Upper lobe of left lung (tissue), 6 donors: Measurements from ENCODE around the gene SLC43A3. TPM values are rescaled to one million over a fixed set of nuclear protein-coding genes. Genes with fewer than 3 reads are reported as not detected.

ENCODE experiments used
- ATAC-seq, 2 donors: fragments of 200-7000 bp; cut with Tn5 transposase; one replicate each; pipeline ENCODE4 v1.9.1; 2022; ENCODE audit warnings: mild to moderate bottlenecking in 2 of 2, moderate library complexity in 2 of 2; ENCODE audit not compliant: low FRiP score in 2 of 2
- DNase-seq, 2 donors: peaks; one replicate each; pipeline ENCODE4 v3.0.0-alpha.2; 2019 to 2020
- H3K27ac ChIP-seq, 4 donors: fragments of 200-600 bp; sonication (generic); one replicate each; pipeline ENCODE4 v1.5.1; 2016 to 2019
- H3K27me3 ChIP-seq, 4 donors: fragments of 200-600 bp; sonication (generic); one replicate each; pipeline ENCODE4 v1.5.1; 2017 to 2019
- H3K36me3 ChIP-seq, 4 donors: fragments of 200-600 bp; sonication (generic); one replicate each; pipeline ENCODE4 v1.5.1; 2016 to 2019
- H3K4me1 ChIP-seq, 4 donors: fragments of 200-600 bp; sonication (generic); one replicate each; pipeline ENCODE4 v1.5.1; 2018 to 2019
- H3K4me3 ChIP-seq, 4 donors: fragments of 200-600 bp; sonication (generic); one replicate each; pipeline ENCODE4 v1.5.1; 2017 to 2019; ENCODE audit warnings: mild to moderate bottlenecking in 2 of 4, moderate library complexity in 1 of 4
- H3K9me3 ChIP-seq, 4 donors: fragments of 200-600 bp; sonication (generic); one replicate each; pipeline ENCODE4 v1.5.1; 2018 to 2019
- EP300 ChIP-seq, 4 donors: sonication (generic); formaldehyde crosslinking; IDR thresholded peaks; one replicate each; pipeline ENCODE4 v1.5.1; 2017; ENCODE audit warnings: antibody characterized with exemption in 4 of 4, control low read depth in 2 of 4
- POLR2A ChIP-seq, 4 donors: fragments of 450-650 bp; IDR thresholded peaks; one replicate each; pipeline ENCODE4 v1.5.1; 2016 to 2017; ENCODE audit warnings: antibody characterized with exemption in 4 of 4, mild to moderate bottlenecking in 2 of 4
- POLR2AphosphoS5 ChIP-seq, 2 donors: sonication (generic); formaldehyde crosslinking; IDR thresholded peaks; one replicate each; pipeline ENCODE4 v1.5.1; 2017; ENCODE audit warnings: antibody characterized with exemption in 2 of 2
- WGBS, 2 donors: methylation state at CpG; one replicate each; pipeline ENCODE4 v1.1.5; 2017 to 2018; 5-methylcytosine and 5-hydroxymethylcytosine counted together
- total RNA-seq, 6 donors: library from RNA; depleted of rRNA in 4 of 6; stranded (reverse); fragments of >200 nt in 4 of 6; gene quantifications; one replicate each; pipeline versions ENCODE4 v1.1.0 to v1.2.1, GENCODE V29; 2016 to 2021
- TF ChIP-seq, protein P1 (sequence below), 6 experiments: fragments of 450-650 bp in 4 of 6; fragments of 200-600 bp in 2 of 6; sonication (generic) in 2 of 6; IDR thresholded peaks; one replicate each; pipeline ENCODE4 v1.5.1; 2016 to 2019; ENCODE audit warnings: antibody characterized with exemption in 6 of 6
- donor health status: DM: no; HTN: no; CAD: no; lungs with moderate emphysema.
- donor health status: DM: no; HTN: yes; CAD: no; lungs with severe emphysema.

SLC43A3 gene
- total RNA-seq, 6 donors from 2014 or later = 61.6 to 177 (median 118) TPM

DNA sequence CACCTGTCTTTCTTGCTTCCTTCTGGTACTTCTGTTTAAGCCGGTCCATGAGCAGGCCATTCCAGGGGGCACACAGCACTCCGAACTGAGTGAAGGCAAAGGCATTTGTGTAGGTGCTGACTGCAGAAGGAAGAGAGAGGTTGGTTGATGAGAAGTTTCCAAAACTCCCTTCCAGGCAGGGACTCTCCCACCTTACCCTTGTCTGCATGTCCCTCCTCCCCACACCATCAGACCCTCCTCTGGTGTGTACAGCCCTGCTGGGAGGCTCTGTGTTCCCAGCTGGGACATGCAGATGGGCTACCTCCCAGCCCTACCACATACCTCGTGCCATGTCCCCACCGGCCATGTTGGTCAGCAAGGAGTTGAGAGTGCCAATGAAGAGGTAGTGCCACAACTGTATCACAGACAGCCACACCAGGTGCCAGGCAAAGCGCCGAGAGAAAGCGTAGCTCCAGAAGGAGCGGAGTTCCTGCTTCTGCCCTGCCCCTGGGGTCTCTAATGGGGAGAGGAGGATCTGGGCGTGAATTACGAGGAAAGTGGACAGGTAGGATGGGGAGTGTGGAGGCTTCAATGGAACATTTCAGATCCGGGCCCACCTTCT, 12.2 kb downstream of the SLC43A3 start:
- H3K9me3 ChIP-seq = no peaks in the 10 kb centered on the region
- peaks cover 38 to 97% (median 66%) of the 10 kb centered on the region in 4 donors for H3K36me3 ChIP-seq
- ATAC-seq (no peak), DNase-seq (no peak)
- no peaks in the 10 kb centered on the region for H3K27me3 ChIP-seq
- H3K4me1 ChIP-seq = peaks cover 5 to 12% (median 12%) of the 10 kb centered on the region in 4 donors
- TF ChIP-seq EP300 (IDR thresholded peaks at IDR 0.05) = no peak
- TF ChIP-seq, protein P1, sequence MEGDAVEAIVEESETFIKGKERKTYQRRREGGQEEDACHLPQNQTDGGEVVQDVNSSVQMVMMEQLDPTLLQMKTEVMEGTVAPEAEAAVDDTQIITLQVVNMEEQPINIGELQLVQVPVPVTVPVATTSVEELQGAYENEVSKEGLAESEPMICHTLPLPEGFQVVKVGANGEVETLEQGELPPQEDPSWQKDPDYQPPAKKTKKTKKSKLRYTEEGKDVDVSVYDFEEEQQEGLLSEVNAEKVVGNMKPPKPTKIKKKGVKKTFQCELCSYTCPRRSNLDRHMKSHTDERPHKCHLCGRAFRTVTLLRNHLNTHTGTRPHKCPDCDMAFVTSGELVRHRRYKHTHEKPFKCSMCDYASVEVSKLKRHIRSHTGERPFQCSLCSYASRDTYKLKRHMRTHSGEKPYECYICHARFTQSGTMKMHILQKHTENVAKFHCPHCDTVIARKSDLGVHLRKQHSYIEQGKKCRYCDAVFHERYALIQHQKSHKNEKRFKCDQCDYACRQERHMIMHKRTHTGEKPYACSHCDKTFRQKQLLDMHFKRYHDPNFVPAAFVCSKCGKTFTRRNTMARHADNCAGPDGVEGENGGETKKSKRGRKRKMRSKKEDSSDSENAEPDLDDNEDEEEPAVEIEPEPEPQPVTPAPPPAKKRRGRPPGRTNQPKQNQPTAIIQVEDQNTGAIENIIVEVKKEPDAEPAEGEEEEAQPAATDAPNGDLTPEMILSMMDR (IDR thresholded peaks at IDR 0.05) = no peak
- TF ChIP-seq POLR2AphosphoS5 (IDR thresholded peaks at IDR 0.05) = no peak
- TF ChIP-seq POLR2A (IDR thresholded peaks at IDR 0.05) = no peak
- no peak overlapping the region for H3K4me3 ChIP-seq
- 97 to 98% methylated on average over 10 to 11 of the region's 11 CpGs for WGBS, 2 donors
- H3K27ac ChIP-seq = no peak overlapping the region

DNA sequence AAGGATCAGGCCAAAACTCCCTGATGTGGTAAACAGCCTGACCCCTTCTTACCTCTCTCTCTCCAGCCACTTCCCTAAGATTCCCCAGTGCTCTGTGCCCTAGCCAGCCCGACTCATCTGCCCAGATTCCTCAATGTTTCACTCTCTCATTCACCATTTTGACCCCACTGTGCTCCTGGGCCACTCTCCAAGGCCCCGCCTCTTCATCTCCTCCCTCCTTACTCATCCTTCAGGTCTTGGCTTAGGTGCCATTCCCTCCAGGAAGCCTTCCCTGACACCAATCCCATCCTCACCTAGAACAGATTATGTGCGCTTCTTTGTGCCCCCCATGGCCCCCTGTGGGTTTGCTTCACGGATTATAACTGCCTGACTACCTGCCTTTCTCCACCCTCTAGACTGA, 13.2 kb downstream of the SLC43A3 start:
- peaks cover 48 to 98% (median 70%) of the 10 kb centered on the region in 4 donors for H3K36me3 ChIP-seq

DNA sequence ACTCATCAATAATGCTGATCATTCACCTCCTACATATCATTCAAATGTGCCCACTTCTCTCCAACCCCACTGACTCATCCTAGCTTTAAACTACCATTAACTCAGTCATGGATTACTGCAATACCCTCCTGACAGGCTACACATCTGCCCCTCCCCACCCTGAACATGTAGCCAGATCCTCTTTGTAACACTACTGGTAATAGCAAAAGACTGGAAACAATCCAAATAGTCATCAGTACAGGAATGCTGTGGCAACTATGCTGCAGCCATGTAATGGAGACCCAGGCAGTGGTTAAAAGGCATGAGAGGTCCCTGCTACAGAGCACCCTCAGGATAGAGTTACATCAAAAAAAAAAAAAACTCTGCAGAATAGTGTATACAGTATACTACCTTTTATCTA, 16.6 kb downstream of the SLC43A3 start:
- no peak overlapping the region for H3K27ac ChIP-seq
- H3K36me3 ChIP-seq = peaks cover 33 to 89% (median 61%) of the 10 kb centered on the region in 4 donors
- ATAC-seq (no peak), DNase-seq (no peak)
- no peaks in the 10 kb centered on the region for H3K27me3 ChIP-seq
- no peak overlapping the region for H3K4me3 ChIP-seq
- H3K9me3 ChIP-seq = no peaks in the 10 kb centered on the region
- H3K4me1 ChIP-seq = peaks cover 14 to 16% (median 15%) of the 10 kb centered on the region in 4 donors
- no peak for TF ChIP-seq POLR2A (IDR thresholded peaks at IDR 0.05)
- TF ChIP-seq EP300 (IDR thresholded peaks at IDR 0.05) = no peak
- TF ChIP-seq, protein P1 (IDR thresholded peaks at IDR 0.05) = no peak
- TF ChIP-seq POLR2AphosphoS5 (IDR thresholded peaks at IDR 0.05) = no peak

More for the DNA sequence above, 13.2 kb downstream of the SLC43A3 start:
- H3K27ac ChIP-seq = no peak overlapping the region
- no peaks in the 10 kb centered on the region for H3K27me3 ChIP-seq
- TF ChIP-seq, protein P1 (IDR thresholded peaks at IDR 0.05) = no peak
- WGBS, 2 donors = 88 to 97% methylated on average over 4 of the region's 4 CpGs
- H3K4me1 ChIP-seq = peaks cover 5 to 12% (median 12%) of the 10 kb centered on the region in 4 donors
- DNase-seq (no peak), ATAC-seq (no peak)
- H3K9me3 ChIP-seq = no peaks in the 10 kb centered on the region
- H3K4me3 ChIP-seq = no peak overlapping the region

DNA sequence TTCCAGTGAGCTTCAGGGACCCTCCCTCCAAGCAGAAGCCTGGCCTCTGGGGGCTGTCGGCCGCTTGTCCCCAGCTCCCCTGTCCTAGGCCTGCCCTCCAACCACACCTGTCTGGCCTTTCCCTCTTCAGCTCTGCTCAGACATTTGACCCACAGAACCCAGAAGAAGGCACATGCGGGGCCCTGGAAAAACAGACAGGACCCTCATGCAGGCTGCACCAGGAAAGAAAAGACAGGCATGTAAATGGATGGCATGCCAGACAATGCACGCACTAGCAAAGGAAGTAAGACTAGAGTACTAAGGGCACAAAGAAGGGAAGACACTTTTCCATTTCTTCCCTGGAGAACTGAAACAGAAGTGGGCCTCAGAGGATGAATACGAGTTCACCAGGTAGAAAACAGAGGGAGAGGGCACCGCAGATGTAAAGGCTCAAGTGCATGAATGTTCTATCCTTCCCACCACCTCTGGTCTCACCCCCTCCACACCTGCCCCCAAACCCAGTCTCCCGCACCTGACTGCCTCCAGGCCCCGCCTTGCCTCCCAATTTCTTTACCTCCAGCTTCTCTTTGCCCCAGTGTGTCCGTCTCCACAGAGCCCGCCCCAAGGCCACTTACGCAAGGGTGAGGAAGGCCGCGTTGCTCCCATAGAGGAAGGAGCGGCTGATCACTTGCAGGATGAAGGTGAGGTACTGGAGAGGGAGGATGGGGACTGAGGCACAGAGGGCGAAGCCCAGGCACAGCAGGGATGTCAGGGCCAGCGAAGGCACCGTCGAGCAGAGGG, 17.4 kb downstream of the SLC43A3 start:
- TF ChIP-seq POLR2A (IDR thresholded peaks at IDR 0.05) = no peak
- TF ChIP-seq EP300 (IDR thresholded peaks at IDR 0.05) = no peak
- TF ChIP-seq POLR2AphosphoS5 (IDR thresholded peaks at IDR 0.05) = no peak
- TF ChIP-seq, protein P1 (IDR thresholded peaks at IDR 0.05) = no peak
- H3K27ac ChIP-seq = no peak overlapping the region
- no peaks in the 10 kb centered on the region for H3K27me3 ChIP-seq
- H3K36me3 ChIP-seq = peaks cover 26 to 81% (median 53%) of the 10 kb centered on the region in 4 donors
- H3K4me3 ChIP-seq = no peak overlapping the region
- DNase-seq = peak in 1 of 2 donors; percentile 41
- H3K9me3 ChIP-seq = no peaks in the 10 kb centered on the region
- peaks cover 14 to 16% (median 15%) of the 10 kb centered on the region in 4 donors for H3K4me1 ChIP-seq
- WGBS, 2 donors = 92 to 94% methylated on average over 16 to 18 of the region's 18 CpGs
- no peak for ATAC-seq
